ENCODE measurements around the gene CCNF. TPM values are rescaled to one million over a fixed set of nuclear protein-coding genes. Genes with fewer than 3 reads are reported as not detected.

CCNF gene
- total RNA-seq, 1 donor from 2014 or later, result 27.8 TPM

DNA sequence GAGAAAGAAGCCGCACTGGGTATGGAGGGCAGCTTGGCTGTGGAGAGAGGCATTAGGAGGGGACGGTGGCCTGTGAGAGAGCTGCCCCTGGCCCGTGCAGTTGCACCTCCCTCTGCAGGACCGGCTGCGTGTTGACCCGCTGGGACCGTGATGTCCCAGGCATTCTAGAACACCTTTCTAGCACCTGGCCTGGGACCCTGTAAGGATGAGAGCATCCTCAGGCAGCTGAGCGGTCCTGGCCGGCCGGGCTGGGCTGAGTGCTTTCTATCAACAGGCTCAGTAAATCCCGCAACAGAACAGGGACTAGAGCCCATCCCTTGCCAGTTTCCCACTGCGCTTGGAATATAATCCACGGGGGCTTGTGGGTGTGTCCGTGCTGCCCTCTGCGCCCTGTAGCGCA, 60.3 kb downstream of the CCNF start:
- no peak overlapping the region for H3K4me3 Mint-ChIP-seq (ENCODE audit: low read depth)
- H3K9me3 Mint-ChIP-seq (ENCODE audit: low read depth), result no peaks in the 10 kb centered on the region

GRCh38 chr16:2490190-2491105, 61.2 kb downstream of the CCNF start:
- Mint-ChIP-seq H3K36me3 (ENCODE audit: insufficient read depth) (no peaks in the 10 kb centered on the region), H3K27me3 (no peaks in the 10 kb centered on the region)

More for the DNA sequence above, 60.3 kb downstream of the CCNF start:
- no peak for DNase-seq (ENCODE audit: low spot score, unreplicated experiment)
- no peak overlapping the region for H3K27ac Mint-ChIP-seq
- H3K4me1 Mint-ChIP-seq (ENCODE audit: low read depth), result peaks cover 8% of the 10 kb centered on the region
- no peaks in the 10 kb centered on the region for H3K36me3 Mint-ChIP-seq (ENCODE audit: insufficient read depth)
- no peak for TF ChIP-seq CTCF (IDR thresholded peaks at IDR 0.05; ENCODE audit: unreplicated experiment)
- no peaks in the 10 kb centered on the region for H3K27me3 Mint-ChIP-seq

DNA sequence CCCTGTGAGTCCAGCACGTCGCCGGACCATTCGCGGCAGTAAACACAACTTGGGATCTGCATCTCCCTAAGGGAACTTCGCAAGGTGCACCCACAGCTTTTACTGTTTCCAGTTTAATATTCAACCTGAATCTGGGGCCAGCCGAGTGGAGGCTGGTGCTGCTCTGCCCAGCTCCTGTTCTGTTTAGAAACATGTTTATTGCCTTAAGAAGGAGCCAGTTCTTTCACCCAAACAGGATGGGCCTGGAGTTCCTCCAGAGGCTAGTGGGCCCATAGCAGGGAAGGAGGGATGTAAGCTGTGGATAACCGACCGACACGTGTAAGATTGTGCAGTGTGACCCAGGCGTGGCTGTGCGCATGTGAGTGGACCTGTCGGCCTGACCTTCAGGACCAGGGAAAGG, 63.0 kb downstream of the CCNF start:
- no peak overlapping the region for H3K4me3 Mint-ChIP-seq (ENCODE audit: low read depth)
- TF ChIP-seq CTCF (IDR thresholded peaks at IDR 0.05; ENCODE audit: unreplicated experiment), result no peak
- no peaks in the 10 kb centered on the region for H3K27me3 Mint-ChIP-seq
- H3K27ac Mint-ChIP-seq, result no peak overlapping the region
- H3K4me1 Mint-ChIP-seq (ENCODE audit: low read depth), result peaks cover 2% of the 10 kb centered on the region
- peaks cover 1% of the 10 kb centered on the region for H3K36me3 Mint-ChIP-seq (ENCODE audit: insufficient read depth)
- no peak for DNase-seq (ENCODE audit: low spot score, unreplicated experiment)
- no peaks in the 10 kb centered on the region for H3K9me3 Mint-ChIP-seq (ENCODE audit: low read depth)

More at GRCh38 chr16:2490190-2491105, 61.2 kb downstream of the CCNF start:
- TF ChIP-seq CTCF (IDR thresholded peaks at IDR 0.05; ENCODE audit: unreplicated experiment), result no peak
- no peak for DNase-seq (ENCODE audit: low spot score, unreplicated experiment)
- Mint-ChIP-seq H3K4me3 (ENCODE audit: low read depth) (no peak overlapping the region), H3K4me1 (ENCODE audit: low read depth) (peaks cover 2% of the 10 kb centered on the region), H3K27ac (no peak overlapping the region), H3K9me3 (ENCODE audit: low read depth) (no peaks in the 10 kb centered on the region)

DNA sequence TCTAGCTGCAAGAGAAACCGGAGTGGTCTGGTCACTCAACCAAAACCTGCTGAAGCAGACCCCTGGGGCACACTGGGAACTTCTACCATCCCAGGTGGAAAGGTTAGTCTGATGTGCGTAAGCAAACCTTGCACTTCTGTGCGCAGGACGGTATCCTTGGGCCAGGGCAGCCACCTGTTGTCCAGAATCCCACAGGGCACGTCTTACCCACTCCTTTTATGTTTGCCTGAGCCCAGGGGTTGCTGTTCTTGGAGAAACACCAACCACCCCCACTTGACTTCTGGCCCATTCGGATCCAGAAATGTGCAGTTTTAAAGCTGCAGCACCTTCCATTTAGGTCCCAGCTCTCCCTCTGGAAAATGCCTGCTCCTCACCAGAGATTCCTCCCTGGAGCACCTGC, 64.4 kb downstream of the CCNF start:
- Mint-ChIP-seq H3K9me3 (ENCODE audit: low read depth) (no peaks in the 10 kb centered on the region), H3K27ac (no peak overlapping the region), H3K4me1 (ENCODE audit: low read depth) (peaks cover 2% of the 10 kb centered on the region), H3K4me3 (ENCODE audit: low read depth) (no peak overlapping the region), H3K36me3 (ENCODE audit: insufficient read depth) (peaks cover 1% of the 10 kb centered on the region), H3K27me3 (no peaks in the 10 kb centered on the region)
- DNase-seq (ENCODE audit: low spot score, unreplicated experiment), result no peak
- TF ChIP-seq CTCF (IDR thresholded peaks at IDR 0.05; ENCODE audit: unreplicated experiment), result no peak

GRCh38 chr16:2494616-2495015, 65.4 kb downstream of the CCNF start:
- DNase-seq (ENCODE audit: low spot score, unreplicated experiment), result no peak
- H3K36me3 Mint-ChIP-seq (ENCODE audit: insufficient read depth), result peaks cover 1% of the 10 kb centered on the region
- H3K4me1 Mint-ChIP-seq (ENCODE audit: low read depth), result peaks cover 2% of the 10 kb centered on the region
- H3K4me3 Mint-ChIP-seq (ENCODE audit: low read depth), result no peak overlapping the region
- no peaks in the 10 kb centered on the region for H3K27me3 Mint-ChIP-seq
- TF ChIP-seq CTCF (IDR thresholded peaks at IDR 0.05; ENCODE audit: unreplicated experiment), result no peak
- H3K27ac Mint-ChIP-seq, result no peak overlapping the region
- H3K9me3 Mint-ChIP-seq (ENCODE audit: low read depth), result no peaks in the 10 kb centered on the region
